GM12801 (cell line): ENCODE results near the gene ZBTB17.

Source experiments
- TF ChIP-seq, protein P1 (sequence below): IDR thresholded peaks from one replicate; pipeline ENCODE4 v1.5.1; 2011; ENCODE audit warnings: control low read depth; ENCODE audit not compliant: insufficient read length; ENCODE audit errors: extremely low read depth

The ZBTB17 gene

DNA sequence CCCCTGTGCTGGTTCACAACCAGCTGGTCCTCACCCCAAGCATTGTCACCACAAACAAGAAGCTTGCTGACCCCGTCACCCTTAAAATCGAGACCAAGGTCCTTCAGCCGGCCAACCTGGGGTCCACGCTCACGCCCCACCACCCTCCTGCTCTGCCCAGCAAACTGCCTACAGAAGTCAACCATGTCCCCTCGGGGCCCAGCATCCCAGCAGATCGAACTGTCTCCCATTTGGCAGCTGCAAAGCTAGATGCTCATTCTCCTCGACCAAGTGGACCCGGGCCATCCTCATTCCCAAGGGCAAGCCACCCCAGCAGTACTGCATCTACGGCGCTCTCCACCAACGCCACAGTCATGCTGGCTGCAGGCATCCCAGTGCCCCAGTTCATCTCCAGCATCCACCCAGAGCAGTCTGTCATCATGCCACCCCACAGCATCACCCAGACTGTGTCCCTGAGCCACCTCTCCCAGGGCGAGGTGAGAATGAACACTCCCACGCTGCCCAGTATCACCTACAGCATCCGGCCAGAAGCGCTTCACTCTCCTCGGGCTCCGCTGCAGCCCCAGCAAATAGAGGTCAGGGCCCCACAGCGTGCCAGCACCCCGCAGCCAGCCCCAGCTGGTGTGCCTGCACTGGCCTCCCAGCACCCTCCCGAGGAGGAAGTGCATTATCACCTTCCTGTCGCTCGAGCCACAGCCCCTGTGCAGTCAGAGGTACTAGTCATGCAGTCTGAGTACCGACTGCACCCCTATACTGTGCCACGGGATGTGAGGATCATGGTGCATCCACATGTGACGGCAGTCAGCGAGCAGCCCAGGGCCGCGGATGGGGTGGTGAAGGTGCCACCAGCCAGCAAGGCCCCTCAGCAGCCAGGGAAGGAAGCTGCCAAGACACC, 40.6 kb downstream of the ZBTB17 start:
- TF ChIP-seq, protein P1, sequence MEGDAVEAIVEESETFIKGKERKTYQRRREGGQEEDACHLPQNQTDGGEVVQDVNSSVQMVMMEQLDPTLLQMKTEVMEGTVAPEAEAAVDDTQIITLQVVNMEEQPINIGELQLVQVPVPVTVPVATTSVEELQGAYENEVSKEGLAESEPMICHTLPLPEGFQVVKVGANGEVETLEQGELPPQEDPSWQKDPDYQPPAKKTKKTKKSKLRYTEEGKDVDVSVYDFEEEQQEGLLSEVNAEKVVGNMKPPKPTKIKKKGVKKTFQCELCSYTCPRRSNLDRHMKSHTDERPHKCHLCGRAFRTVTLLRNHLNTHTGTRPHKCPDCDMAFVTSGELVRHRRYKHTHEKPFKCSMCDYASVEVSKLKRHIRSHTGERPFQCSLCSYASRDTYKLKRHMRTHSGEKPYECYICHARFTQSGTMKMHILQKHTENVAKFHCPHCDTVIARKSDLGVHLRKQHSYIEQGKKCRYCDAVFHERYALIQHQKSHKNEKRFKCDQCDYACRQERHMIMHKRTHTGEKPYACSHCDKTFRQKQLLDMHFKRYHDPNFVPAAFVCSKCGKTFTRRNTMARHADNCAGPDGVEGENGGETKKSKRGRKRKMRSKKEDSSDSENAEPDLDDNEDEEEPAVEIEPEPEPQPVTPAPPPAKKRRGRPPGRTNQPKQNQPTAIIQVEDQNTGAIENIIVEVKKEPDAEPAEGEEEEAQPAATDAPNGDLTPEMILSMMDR: no peak

DNA sequence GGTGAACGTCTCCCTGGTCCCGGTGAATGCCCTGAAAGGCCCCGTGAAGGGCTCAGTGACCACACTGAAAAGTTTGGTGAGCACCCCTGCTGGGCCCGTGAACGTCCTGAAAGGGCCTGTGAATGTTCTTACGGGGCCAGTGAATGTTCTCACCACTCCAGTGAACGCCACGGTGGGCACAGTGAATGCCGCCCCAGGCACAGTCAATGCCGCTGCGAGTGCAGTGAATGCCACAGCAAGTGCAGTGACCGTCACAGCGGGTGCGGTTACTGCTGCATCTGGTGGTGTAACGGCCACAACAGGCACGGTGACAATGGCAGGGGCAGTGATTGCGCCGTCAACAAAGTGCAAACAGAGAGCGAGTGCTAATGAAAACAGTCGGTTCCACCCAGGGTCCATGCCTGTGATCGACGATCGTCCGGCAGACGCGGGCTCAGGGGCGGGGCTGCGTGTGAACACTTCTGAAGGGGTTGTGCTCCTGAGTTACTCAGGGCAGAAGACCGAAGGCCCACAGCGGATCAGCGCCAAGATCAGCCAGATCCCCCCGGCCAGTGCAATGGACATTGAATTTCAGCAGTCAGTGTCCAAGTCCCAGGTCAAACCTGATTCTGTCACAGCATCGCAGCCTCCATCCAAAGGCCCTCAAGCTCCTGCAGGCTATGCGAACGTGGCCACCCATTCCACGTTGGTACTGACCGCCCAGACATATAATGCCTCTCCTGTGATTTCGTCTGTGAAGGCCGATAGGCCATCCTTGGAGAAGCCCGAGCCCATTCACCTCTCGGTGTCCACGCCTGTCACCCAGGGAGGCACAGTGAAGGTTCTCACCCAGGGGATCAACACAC, 41.5 kb downstream of the ZBTB17 start:
- TF ChIP-seq, protein P1: no peak

DNA sequence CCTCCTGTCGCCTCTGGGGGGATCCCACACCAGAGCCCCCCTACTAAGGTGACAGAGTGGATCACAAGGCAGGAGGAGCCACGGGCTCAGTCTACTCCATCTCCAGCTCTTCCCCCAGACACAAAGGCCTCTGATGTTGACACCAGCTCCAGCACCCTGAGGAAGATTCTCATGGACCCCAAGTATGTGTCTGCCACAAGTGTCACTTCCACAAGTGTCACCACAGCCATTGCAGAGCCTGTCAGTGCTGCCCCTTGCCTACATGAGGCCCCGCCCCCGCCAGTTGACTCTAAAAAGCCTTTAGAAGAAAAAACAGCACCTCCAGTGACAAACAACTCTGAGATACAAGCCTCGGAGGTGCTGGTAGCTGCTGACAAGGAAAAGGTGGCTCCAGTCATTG, 42.2 kb downstream of the ZBTB17 start:
- TF ChIP-seq, protein P1: no peak

DNA sequence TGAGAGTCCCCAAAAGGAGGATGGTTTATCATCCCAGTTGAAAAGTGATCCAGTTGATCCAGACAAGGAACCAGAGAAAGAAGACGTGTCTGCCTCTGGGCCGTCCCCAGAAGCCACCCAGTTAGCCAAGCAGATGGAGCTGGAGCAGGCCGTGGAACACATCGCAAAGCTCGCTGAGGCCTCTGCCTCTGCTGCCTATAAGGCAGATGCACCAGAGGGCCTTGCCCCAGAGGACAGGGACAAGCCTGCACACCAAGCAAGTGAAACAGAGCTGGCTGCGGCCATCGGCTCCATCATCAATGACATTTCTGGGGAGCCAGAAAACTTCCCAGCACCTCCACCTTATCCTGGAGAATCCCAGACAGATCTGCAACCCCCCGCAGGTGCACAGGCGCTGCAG, 43.3 kb downstream of the ZBTB17 start:
- TF ChIP-seq, protein P1: no peak

DNA sequence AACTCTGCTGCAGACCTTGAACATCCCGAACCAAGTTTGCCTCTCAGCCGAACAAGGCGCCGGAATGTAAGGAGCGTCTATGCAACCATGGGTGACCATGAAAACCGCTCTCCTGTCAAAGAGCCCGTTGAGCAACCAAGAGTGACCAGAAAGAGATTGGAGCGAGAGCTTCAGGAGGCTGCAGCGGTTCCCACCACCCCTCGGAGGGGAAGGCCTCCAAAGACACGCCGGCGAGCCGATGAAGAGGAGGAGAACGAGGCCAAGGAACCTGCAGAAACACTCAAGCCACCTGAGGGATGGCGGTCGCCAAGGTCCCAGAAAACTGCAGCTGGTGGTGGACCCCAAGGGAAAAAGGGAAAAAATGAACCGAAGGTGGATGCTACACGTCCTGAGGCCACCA, 44.0 kb downstream of the ZBTB17 start:
- TF ChIP-seq, protein P1: no peak

DNA sequence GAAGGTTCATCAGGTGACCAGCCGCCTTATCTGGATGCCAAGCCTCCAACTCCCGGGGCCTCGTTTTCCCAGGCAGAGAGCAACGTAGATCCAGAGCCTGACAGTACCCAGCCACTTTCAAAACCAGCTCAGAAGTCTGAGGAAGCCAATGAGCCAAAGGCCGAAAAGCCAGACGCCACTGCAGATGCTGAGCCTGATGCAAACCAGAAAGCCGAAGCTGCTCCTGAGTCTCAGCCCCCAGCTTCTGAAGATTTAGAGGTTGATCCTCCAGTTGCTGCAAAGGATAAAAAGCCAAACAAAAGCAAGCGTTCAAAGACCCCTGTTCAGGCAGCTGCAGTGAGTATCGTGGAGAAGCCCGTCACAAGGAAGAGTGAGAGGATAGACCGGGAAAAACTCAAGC, 44.5 kb downstream of the ZBTB17 start:
- TF ChIP-seq, protein P1: no peak
